Activated naive CD4-positive, alpha-beta T cell treated with anti-CD3 and anti-CD28 coated beads, Interleukin-2, amount 50 U/mL, for 24 hours (primary cell): ENCODE results near the gene SPATA22.
"Not testable (repeated sequence)": the region's sequence is repeated elsewhere in the genome, so short reads cannot be mapped to it uniquely, and the experiment has no call there.

ENCODE experiments used
- H3K27ac Mint-ChIP-seq: one replicate; pipeline ENCODE4 v1.8.0; 2021; ENCODE audit warnings: mild to moderate bottlenecking, mixed read lengths
- H3K27me3 Mint-ChIP-seq: one replicate; pipeline ENCODE4 v1.8.0; 2021; ENCODE audit warnings: mixed read lengths
- H3K36me3 Mint-ChIP-seq: one replicate; pipeline ENCODE4 v1.8.0; 2021; ENCODE audit warnings: mixed read lengths
- H3K4me1 Mint-ChIP-seq: one replicate; pipeline ENCODE4 v1.8.0; 2021; ENCODE audit warnings: mixed read lengths
- H3K4me3 Mint-ChIP-seq: one replicate; pipeline ENCODE4 v1.8.0; 2021; ENCODE audit warnings: mild to moderate bottlenecking, mixed read lengths
- H3K9me3 Mint-ChIP-seq: one replicate; pipeline ENCODE4 v1.8.0; 2021; ENCODE audit warnings: mixed read lengths

Gene SPATA22

GRCh38 chr17:3415610-3416009 lies 56.0 kb downstream of the SPATA22 start:
- no peak overlapping the region for H3K4me3 Mint-ChIP-seq
- no peaks in the 10 kb centered on the region for H3K36me3 Mint-ChIP-seq
- H3K27me3 Mint-ChIP-seq = peaks cover 14% of the 10 kb centered on the region
- H3K27ac Mint-ChIP-seq = no peak overlapping the region
- H3K4me1 Mint-ChIP-seq = no peaks in the 10 kb centered on the region
- no peaks in the 10 kb centered on the region for H3K9me3 Mint-ChIP-seq

- not testable (repeated sequence) for H3K4me3 Mint-ChIP-seq
These were observed 59.4 kb downstream of the SPATA22 start for GRCh38 chr17:3412216-3412615.

GRCh38 chr17:3411070-3411469 lies 60.5 kb downstream of the SPATA22 start, which contains the start of gene OR3A3:
Gene OR3A3 (plus strand): TSS chr17:3411370.
- Mint-ChIP-seq H3K27me3 (peaks cover 23% of the 10 kb centered on the region), H3K36me3 (peaks cover 3% of the 10 kb centered on the region), H3K4me3 (no peak within 1 kb of the TSS)

More at GRCh38 chr17:3412216-3412615, 59.4 kb downstream of the SPATA22 start:
- not testable (repeated sequence) for H3K27ac Mint-ChIP-seq, H3K4me1 Mint-ChIP-seq, H3K9me3 Mint-ChIP-seq, H3K36me3 Mint-ChIP-seq
- H3K27me3 Mint-ChIP-seq = peaks cover 23% of the 10 kb centered on the region

GRCh38 chr17:3403856-3404255 lies 67.8 kb downstream of the SPATA22 start:
- H3K27me3 Mint-ChIP-seq = peaks cover 17% of the 10 kb centered on the region
- not testable (repeated sequence) for H3K9me3 Mint-ChIP-seq, H3K27ac Mint-ChIP-seq, H3K4me3 Mint-ChIP-seq, H3K36me3 Mint-ChIP-seq, H3K4me1 Mint-ChIP-seq

More at GRCh38 chr17:3411070-3411469, 60.5 kb downstream of the SPATA22 start, which contains the start of gene OR3A3:
- Mint-ChIP-seq H3K9me3 (peaks cover 8% of the 10 kb centered on the region), H3K4me1 (no peaks in the 10 kb centered on the region), H3K27ac (no peak within 1 kb of the TSS)

- H3K4me3 Mint-ChIP-seq = no peak overlapping the region
- no peaks in the 10 kb centered on the region for H3K9me3 Mint-ChIP-seq
- H3K4me1 Mint-ChIP-seq = no peaks in the 10 kb centered on the region
- H3K27ac Mint-ChIP-seq = no peak overlapping the region
- peaks cover 10% of the 10 kb centered on the region for H3K27me3 Mint-ChIP-seq
- H3K36me3 Mint-ChIP-seq = no peaks in the 10 kb centered on the region
These were observed 69.8 kb downstream of the SPATA22 start for GRCh38 chr17:3401786-3402185.

- no peaks in the 10 kb centered on the region for H3K9me3 Mint-ChIP-seq
- no peak overlapping the region for H3K4me3 Mint-ChIP-seq
- no peak overlapping the region for H3K27ac Mint-ChIP-seq
- no peaks in the 10 kb centered on the region for H3K4me1 Mint-ChIP-seq
- peaks cover 6% of the 10 kb centered on the region for H3K27me3 Mint-ChIP-seq
- H3K36me3 Mint-ChIP-seq = no peaks in the 10 kb centered on the region
These were observed 71.6 kb downstream of the SPATA22 start for GRCh38 chr17:3400055-3400454.

- Mint-ChIP-seq H3K27me3 (peaks cover 11% of the 10 kb centered on the region), H3K9me3 (no peaks in the 10 kb centered on the region), H3K27ac (no peak within 1 kb of the TSS), H3K36me3 (no peaks in the 10 kb centered on the region), H3K4me1 (no peaks in the 10 kb centered on the region), H3K4me3 (no peak within 1 kb of the TSS)
These were observed 73.3 kb downstream of the SPATA22 start, which contains the start of gene OR1E1 for GRCh38 chr17:3398310-3398709. Gene OR1E1 (minus strand): TSS chr17:3398410. CDS start chr17:3398410, 0 bp downstream.

DNA sequence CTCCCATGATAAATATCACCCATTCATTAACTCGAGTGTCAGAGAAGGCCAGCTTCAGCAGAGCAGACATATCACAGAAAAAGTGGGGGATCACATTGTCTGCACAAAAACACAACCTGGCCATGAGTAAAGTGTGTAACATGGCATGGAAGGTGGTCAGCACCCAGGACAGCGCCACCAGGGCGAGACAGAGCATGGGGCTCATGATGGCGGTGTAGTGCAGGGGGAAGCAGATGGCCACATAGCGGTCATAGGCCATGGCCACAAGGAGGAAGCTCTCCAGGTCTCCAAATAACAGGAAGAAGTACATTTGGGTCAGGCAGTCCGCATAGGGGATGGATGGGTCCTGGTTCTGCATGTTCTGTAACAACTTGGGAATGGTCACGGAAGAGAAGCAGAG lies 73.8 kb downstream of the SPATA22 start:
- H3K27me3 Mint-ChIP-seq, H3K4me3 Mint-ChIP-seq, H3K4me1 Mint-ChIP-seq, H3K36me3 Mint-ChIP-seq, H3K9me3 Mint-ChIP-seq, H3K27ac Mint-ChIP-seq: not testable (repeated sequence)
